ENCODE measurements around the gene NHLRC3. TPM values are rescaled to one million over a fixed set of nuclear protein-coding genes. Genes with fewer than 3 reads are reported as not detected.
A peak's percentile ranks its signal among the peaks of the same experiment; 100 is the strongest.

Gene NHLRC3
- total RNA-seq, 3 donors from 2014 or later: 20.9 to 37.0 (median 33.5) TPM

- ATAC-seq: peak; percentile 78
- intact Hi-C loops (cut with DNase I, micrococcal nuclease): no loop called here
- no peak for TF ChIP-seq CTCF (IDR thresholded peaks at IDR 0.05)
- peaks cover 27% of the 10 kb centered on the region for H3K4me1 ChIP-seq (ENCODE audit: low read depth)
- no peaks in the 10 kb centered on the region for H3K9me3 ChIP-seq
- H3K4me3 ChIP-seq: no peak overlapping the region
- H3K36me3 ChIP-seq (ENCODE audit: low read depth): no peaks in the 10 kb centered on the region
- DNase-seq: peak in 1 of 3 donors; percentile 61
These were observed 14.5 kb upstream of the NHLRC3 start for GRCh38 chr13:39023761-39024160.

- peak; percentile 85 for ATAC-seq
- intact Hi-C loops (cut with DNase I, micrococcal nuclease): no loop called here
- Histone ChIP-seq H3K4me1 (ENCODE audit: low read depth) (peaks cover 27% of the 10 kb centered on the region), H3K4me3 (no peak overlapping the region), H3K36me3 (ENCODE audit: low read depth) (no peaks in the 10 kb centered on the region), H3K9me3 (no peaks in the 10 kb centered on the region)
- TF ChIP-seq CTCF (IDR thresholded peaks at IDR 0.05): no peak
- peak in 1 of 3 donors; percentile 30 for DNase-seq
These were observed 12.8 kb upstream of the NHLRC3 start for GRCh38 chr13:39025433-39025839.

- intact Hi-C loops (cut with DNase I, micrococcal nuclease): no loop called here
These were observed 6.1 kb upstream of the NHLRC3 start for GRCh38 chr13:39032150-39032549.

GRCh38 chr13:39034085-39034484 is 4.2 kb upstream of the NHLRC3 start:
- no peak for TF ChIP-seq CTCF (IDR thresholded peaks at IDR 0.05)
- no peak for DNase-seq
- intact Hi-C loops (cut with DNase I, micrococcal nuclease): no loop called here
- H3K36me3 ChIP-seq (ENCODE audit: low read depth): no peaks in the 10 kb centered on the region
- ATAC-seq: no peak
- H3K4me1 ChIP-seq (ENCODE audit: low read depth): peaks cover 18% of the 10 kb centered on the region
- H3K4me3 ChIP-seq: no peak overlapping the region
- H3K9me3 ChIP-seq: no peaks in the 10 kb centered on the region

More at GRCh38 chr13:39032150-39032549, 6.1 kb upstream of the NHLRC3 start:
- ATAC-seq (no peak), DNase-seq (no peak)
- Histone ChIP-seq H3K9me3 (no peaks in the 10 kb centered on the region), H3K4me1 (ENCODE audit: low read depth) (peaks cover 13% of the 10 kb centered on the region), H3K4me3 (no peak overlapping the region), H3K36me3 (ENCODE audit: low read depth) (no peaks in the 10 kb centered on the region)
- TF ChIP-seq CTCF (IDR thresholded peaks at IDR 0.05): no peak

- ATAC-seq (no peak), DNase-seq (no peak)
- Histone ChIP-seq H3K4me1 (ENCODE audit: low read depth) (peaks cover 21% of the 10 kb centered on the region), H3K4me3 (no peak overlapping the region), H3K36me3 (ENCODE audit: low read depth) (no peaks in the 10 kb centered on the region), H3K9me3 (no peaks in the 10 kb centered on the region)
- intact Hi-C loops (cut with DNase I, micrococcal nuclease): no loop called here
- no peak for TF ChIP-seq CTCF (IDR thresholded peaks at IDR 0.05)
These were observed 3.1 kb upstream of the NHLRC3 start for GRCh38 chr13:39035204-39035603.

GRCh38 chr13:39035799-39036198 is 2.5 kb upstream of the NHLRC3 start:
- no peaks in the 10 kb centered on the region for H3K9me3 ChIP-seq
- peaks cover 21% of the 10 kb centered on the region for H3K4me1 ChIP-seq (ENCODE audit: low read depth)
- ATAC-seq (no peak), DNase-seq (no peak)
- no peak for TF ChIP-seq CTCF (IDR thresholded peaks at IDR 0.05)
- H3K36me3 ChIP-seq (ENCODE audit: low read depth): no peaks in the 10 kb centered on the region
- H3K4me3 ChIP-seq: no peak overlapping the region
- intact Hi-C loops (cut with DNase I, micrococcal nuclease): no loop called here

Data from mucosa of descending colon (tissue), 3 donors.